NK-92 (cell line): ENCODE results near the gene HABP4.
"Not testable (repeated sequence)": the region's sequence is repeated elsewhere in the genome, so short reads cannot be mapped to it uniquely, and the experiment has no call there.

Experiments
- DNase-seq: peaks from one replicate; lab custom pipeline; 2025; ENCODE audit not compliant: unreplicated experiment; lab: John Stamatoyannopoulos, UW

The HABP4 gene

GRCh38 chr9:96496368-96497116 lies 46.6 kb downstream of the HABP4 start:
- DNase-seq, result no peak

GRCh38 chr9:96497117-96497399 lies 47.1 kb downstream of the HABP4 start:
- no peak for DNase-seq

- DNase-seq, result no peak
Observed at GRCh38 chr9:96498796-96499195, 48.8 kb downstream of the HABP4 start.

- DNase-seq, result no peak
Observed at GRCh38 chr9:96499257-96499656, 49.3 kb downstream of the HABP4 start.

GRCh38 chr9:96500696-96501632 lies 51.0 kb downstream of the HABP4 start:
- no peak for DNase-seq

GRCh38 chr9:96501633-96502538 lies 51.9 kb downstream of the HABP4 start:
- no peak for DNase-seq

- no peak for DNase-seq
Observed at GRCh38 chr9:96502539-96503373, 52.8 kb downstream of the HABP4 start.

- DNase-seq, result not testable (repeated sequence)
Observed at GRCh38 chr9:96503374-96503748, 53.4 kb downstream of the HABP4 start.

GRCh38 chr9:96503918-96504317 lies 53.9 kb downstream of the HABP4 start:
- DNase-seq, result no peak

GRCh38 chr9:96505316-96505991 lies 55.5 kb downstream of the HABP4 start:
- DNase-seq, result no peak

GRCh38 chr9:96508227-96508940 lies 58.4 kb downstream of the HABP4 start:
- no peak for DNase-seq

- no peak for DNase-seq
Observed at GRCh38 chr9:96509026-96509425, 59.1 kb downstream of the HABP4 start.

- no peak for DNase-seq
Observed at GRCh38 chr9:96509848-96510247, 59.9 kb downstream of the HABP4 start.

- no peak for DNase-seq
Observed at GRCh38 chr9:96510258-96510657, 60.3 kb downstream of the HABP4 start.

- DNase-seq, result no peak
Observed at GRCh38 chr9:96512240-96512639, 62.3 kb downstream of the HABP4 start.

- DNase-seq, result no peak
Observed at GRCh38 chr9:96513622-96514021, 63.7 kb downstream of the HABP4 start.

- DNase-seq, result no peak
Observed at GRCh38 chr9:96514108-96514799, 64.3 kb downstream of the HABP4 start.

- no peak for DNase-seq
Observed at GRCh38 chr9:96514800-96515158, 64.8 kb downstream of the HABP4 start.
